T follicular helper cell (primary cell): ENCODE results near the gene CD9.

Experiments used
- DNase-seq: peaks from one replicate; pipeline ENCODE4 v3.0.0-alpha.2; 2020; ENCODE audit warnings: low read depth

The CD9 gene

DNA sequence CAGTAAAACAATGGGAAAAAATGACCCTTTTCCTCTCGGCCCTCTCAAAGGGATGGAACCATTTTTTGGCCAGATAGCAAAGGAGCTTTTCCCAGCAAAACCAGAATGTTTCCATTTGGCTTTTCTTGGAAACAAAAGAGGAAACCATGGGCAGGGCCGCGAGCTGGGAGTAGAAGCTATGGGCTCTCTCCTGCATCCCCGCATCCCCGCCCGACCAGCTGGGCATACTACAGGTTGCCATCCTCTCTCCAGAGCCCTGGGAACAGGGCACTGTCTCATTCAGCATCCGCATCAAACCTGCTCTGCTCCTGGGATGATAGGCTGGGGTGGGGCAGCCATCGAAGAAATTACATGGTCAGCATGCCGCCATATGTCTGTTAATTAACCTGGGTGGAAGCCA, 20.9 kb downstream of the CD9 start:
- no peak for DNase-seq

DNA sequence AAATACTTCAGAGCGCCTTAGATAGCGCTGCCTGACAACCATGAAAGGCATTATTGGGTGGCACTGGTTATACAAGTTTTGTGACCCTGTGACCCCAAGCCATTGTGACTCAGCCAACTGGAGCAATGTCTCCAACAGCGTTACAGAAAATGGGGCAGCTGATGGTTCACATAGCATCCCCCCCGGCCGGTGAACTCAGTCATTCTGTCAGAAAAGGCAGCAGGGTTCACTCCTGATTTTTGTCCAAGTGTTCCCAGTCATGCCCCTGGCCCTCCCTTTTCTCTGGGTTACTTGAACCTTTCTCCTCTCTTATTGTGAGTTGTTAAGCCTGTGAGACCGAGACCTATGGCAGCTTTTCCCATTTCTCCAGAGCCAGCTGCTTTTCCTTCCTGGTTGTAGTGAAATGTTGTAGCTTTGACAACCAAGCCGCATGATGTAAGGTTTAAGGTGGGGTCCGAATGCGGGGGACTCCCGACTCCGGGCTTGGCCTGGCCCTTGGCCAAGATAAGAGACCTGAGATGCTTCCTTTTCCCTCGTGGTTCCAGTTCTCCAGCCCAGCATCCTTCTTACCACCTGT, 22.0 kb downstream of the CD9 start:
- no peak for DNase-seq

DNA sequence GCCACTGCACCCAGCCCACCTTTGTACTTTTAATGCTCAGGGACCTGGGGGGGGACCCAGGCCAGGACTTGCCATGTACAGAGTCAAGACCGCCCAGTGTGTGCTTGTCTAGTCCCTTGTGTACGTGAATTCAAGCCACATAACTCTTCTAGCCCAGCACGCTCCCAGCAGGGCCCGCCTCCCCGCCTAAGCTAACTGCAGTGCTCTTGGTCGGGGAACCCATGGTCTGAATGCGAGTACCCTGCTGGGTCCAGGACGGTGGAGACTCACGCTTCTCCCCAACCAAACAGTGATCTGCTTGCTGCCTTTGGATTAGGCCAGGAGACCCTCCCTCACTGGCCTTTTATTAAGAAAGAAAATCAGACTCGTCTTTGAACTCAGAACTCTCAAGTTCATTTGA, 23.3 kb downstream of the CD9 start:
- no peak for DNase-seq

DNA sequence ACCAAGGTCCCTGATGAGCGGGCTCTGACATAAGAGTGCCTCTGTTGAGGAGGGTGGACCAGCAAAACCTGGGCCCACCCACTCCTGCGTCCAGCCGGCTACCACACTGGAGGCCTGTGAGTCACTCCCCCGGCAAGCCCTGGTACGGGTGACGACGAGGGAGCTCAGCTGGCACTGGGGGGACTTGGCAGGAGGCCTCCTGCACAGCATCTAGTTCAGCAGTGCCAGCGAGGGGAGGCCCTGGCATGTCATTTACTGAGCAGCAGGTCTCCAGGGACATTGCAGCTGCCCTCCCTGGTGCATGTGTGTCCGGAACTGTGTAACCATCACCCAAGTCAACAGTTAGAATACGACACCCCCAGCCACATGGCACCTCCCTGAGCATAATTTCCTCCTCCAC, 24.4 kb downstream of the CD9 start:
- DNase-seq: no peak

DNA sequence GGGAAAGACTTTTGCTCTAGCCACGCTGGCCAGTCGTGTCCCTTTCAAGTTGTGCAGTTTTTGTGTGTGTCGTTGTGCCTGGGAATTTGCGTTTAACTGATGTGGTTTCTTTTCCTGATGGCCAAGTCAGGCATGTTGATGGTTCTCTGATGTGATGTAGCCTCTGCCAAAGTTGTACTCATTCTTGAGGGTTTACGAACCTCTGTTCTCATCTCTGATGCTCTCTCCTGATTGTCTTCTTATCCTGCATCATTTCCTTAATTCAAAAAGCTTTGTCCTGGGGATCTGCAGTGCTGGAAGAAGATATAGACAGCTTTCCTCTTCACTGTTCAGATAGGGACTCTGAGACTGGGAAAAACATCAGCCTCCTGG, 25.4 kb downstream of the CD9 start:
- DNase-seq: no peak

DNA sequence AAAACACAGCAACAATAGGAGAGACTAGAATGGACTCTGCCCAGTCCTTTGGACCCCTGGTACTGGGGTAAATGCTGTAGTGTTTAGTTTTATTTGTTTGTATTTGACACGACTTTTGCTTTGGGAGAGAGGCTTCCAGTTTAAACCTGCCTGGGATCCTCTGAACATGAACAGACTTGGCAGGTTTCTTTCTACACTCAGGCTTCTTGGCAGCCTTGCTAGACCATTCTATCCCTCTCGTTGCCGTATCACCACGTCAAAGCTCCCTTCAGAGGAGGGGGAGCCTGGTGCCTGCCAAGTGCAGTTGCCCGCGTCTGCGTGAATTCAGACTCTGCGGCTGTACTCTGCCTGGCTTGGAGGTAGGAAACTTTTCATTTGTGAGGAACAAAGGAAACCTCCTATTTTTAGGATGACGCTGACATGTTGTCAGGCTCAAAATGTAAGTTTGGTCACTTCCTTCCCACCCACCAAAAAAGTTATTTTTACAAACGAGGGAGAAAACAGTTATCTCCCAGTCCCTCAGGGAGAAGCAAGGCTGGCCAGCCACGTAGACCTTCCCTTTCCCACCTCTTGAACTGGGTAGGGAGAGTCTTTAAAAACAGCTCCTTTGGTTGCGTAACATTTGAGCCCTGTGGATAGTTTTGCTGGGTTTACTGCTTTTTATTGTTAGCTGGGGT, 25.9 kb downstream of the CD9 start:
- no peak for DNase-seq

DNA sequence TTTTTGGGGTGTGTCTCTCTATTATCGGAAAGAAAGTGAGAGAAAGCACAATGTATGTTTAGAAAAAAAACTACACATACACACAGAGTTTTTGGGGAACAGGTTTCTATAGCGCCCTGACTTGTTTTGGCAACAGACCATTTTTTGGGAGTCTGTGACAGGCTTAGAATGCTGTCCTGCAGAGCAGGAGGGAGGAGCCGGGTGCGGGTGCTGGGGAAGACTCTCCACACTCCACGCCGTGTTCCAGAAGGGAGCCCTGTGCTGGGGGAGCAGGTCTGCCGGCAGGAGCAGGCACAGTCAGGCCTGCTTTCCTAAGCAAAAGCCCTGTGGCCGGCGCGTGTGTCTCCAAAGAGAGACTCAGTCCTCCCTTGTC, 26.5 kb downstream of the CD9 start:
- DNase-seq: no peak

DNA sequence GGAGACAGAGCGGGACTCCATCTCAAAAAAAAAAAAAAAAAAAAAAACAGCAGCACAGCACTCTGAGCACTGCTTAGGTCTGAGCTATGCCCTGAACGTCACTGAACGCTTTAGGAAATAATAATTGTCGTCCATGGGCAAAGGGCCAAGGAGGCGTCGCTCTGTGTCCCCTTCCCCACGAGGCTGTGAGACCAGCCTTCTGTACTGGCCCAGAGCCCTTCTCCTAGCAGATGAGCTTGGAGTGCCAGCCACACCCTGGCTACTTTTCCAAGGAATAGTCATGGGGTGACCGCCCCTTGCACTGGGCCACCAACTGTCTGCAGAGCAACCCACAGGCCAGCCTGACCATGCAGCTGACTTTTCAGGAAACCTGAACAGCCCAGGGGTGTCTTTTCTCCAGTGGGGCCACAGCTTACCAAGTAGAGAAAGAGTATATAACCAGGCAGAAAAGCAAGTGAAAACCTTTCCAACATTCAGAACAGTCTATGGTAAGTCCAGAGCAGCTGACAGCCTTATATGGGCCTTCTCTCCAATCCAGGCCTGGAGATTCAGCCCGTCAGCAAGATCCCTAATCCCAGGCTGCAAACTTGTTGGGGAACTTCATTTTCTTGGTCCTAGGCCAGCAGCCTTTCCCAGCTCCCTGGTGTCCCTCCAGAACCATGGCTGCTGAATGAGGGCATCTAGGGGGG, 28.5 kb downstream of the CD9 start:
- no peak for DNase-seq

DNA sequence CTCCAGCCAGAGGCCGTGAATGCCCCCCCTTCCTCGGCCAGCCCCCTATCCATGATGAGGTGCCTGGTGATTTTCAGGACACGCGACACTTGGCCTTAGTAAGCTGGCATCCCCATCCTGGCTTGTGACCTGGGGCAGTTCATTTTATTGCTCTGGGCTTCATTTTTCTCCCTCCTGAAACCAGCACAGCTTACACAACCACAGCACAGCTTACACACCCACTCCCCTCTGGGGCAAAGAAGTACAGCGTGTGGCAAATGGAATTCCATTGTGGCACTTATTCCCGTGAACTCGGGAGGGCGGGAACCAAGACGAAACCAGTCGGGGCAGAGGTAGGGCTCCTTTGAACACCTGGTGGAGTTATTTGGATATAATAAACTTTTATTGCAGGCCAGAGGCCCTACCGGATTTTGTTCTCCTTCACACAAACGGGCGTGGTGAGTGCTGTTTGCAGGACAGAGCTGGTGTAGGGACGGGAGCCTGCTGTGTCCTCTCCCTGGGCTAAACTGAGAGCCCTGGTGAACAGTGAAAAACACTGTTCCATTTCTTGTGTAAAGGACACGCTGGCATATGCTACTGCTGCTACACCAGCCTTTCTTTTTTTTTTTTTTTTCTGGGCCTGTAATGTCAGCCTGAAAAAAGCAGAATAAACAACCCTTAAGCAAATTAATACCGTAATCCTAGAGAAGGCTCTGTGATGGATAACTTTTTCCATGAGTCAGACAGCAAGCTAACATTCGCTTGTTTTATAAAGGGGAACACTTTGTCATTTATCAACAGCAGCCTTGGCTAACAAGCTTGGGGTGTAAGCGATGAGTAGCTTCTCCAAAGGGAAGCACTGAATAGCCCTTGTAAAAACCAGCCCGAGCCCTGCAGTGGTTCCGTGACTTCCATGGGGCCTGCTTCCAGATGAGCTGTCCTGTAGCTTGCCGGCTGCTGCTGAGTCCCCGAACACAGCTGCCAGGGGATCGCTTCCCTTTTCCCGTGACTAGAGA, 29.3 kb downstream of the CD9 start:
- DNase-seq: no peak

DNA sequence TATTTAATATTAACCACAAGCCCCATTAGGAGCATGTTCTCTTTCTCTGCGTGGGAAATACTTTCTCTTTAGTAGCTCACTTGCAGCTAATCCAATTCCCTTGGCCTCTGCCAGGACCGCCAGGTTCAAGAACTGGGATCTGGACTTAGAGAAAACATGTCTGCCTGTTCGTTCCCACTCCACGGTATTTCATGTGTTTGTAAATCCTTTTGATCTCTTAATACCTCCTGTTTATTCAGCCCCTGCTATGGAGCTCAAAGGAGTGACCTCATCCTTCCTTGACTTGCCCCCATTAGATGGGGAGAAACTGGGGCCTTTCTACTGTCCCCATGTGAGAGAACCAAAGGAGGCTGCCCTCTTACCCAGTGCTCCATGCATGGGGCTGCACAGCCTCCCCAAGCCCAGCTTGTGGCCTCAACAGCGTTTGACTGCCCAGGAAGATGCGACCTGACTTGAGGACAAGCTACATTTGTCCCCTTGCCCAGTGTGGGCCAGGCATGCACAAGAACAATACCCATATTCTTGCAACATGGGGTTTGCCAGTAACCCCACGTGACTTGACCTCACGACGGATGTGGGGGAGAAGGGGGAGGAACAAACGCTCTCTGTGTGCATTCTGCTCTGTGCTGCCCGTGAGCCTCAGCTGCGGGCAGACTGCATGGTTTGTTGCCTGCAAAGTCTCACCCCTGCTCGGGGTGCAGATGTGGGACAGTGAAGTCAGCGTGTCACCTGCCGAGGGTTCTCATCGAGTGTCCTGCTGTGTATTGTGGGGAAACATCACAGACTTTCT, 30.3 kb downstream of the CD9 start:
- peak; percentile 51 for DNase-seq

DNA sequence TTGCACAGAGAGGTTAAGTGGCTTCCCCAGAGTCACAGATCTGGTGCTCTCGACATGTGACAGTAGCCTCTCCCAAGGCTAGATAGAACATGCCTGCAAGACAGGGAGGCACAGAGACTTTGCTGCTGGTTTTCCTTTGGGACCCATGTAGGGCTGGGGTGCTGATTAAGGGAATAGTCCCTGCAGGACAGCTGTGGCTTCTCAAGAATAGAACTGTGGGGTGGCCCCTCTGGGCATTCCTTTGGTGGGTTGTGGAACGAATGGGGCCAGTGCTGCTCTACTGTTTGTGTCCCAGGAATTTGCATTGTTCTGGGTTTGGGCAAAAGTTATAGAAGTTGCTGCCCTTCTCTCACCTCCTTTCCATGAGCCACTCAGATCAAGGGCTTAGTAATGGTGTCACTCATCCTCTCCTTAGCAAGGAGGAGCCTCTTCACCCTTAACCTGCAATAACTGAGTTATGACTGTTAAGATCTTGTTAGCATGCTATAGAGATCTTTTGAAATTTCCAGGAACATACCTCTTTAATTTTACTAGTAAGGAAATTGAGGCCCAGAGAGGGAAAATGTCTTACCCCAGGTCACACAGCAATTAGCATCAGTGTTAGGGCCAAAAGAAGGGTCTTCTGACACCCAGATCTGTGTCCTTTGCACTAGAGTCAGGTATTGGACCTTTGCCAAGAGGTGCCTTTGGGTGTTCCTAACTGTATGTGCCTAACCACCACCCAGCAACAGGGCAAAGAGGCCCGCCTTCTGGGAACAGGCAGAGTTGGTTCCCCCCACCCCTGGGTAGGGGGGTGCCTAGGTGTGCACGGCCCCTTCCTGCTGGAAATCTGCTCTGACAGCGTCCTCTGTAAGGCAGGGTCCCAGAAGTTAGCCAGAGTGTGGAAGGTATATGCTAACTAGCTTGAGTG, 31.4 kb downstream of the CD9 start:
- DNase-seq: no peak

DNA sequence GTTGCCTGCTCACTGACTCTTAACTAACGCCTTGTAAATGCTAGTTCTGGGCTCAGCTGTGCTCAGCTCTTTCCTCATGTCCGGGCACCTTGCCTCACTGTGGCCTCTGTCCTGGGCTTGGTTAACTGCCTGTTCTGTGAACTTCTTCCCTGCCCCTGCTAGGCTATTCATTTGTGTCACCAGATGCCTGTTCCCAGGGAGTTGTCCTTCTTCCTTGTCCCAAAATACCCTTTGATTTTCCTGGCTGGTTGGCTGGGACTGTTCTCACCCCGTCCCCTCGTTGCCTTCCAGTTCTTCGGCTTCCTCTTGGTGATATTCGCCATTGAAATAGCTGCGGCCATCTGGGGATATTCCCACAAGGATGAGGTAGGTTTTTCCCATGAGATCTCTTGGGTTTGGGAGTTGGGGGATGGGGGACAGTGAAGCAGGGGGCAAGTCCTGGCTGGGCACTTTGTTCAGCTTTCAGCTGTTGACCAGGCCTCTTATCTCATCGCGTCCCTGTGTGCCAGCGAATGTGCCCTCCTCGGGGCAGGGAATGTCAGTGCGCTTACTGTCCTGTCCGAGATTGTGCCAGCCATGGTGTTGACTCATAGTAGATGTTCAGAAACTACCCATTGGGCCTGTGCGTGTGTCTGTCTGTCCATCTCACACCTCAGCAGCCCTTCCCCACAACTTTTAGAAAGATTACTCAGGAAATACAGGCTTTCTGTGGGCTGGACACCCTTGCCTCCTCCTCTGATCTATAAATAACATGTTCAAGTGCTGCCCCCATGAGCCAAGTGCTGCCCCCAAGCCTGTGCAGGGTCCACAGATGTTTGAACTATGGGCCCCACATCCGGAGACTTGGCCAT, 33.1 kb downstream of the CD9 start:
- DNase-seq: no peak

DNA sequence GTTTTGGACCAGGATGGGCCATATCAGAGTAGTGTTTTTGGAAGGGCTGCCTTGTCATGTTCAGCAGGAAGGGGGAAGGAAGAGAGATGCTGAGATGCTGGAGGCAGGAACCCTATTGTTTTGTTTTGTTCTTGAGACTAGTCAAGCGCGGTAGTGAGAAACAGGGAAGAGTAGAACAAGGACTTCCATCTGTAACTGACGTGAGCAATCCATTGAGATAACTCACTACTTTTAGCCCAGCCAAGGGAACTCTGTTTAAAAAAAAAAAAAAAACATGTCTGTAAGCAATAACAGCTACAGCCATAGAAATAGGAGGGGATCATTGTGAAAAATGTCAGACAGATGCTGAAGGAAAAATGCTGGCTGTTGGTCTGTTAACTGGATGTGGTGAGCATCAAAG, 34.0 kb downstream of the CD9 start:
- no peak for DNase-seq

DNA sequence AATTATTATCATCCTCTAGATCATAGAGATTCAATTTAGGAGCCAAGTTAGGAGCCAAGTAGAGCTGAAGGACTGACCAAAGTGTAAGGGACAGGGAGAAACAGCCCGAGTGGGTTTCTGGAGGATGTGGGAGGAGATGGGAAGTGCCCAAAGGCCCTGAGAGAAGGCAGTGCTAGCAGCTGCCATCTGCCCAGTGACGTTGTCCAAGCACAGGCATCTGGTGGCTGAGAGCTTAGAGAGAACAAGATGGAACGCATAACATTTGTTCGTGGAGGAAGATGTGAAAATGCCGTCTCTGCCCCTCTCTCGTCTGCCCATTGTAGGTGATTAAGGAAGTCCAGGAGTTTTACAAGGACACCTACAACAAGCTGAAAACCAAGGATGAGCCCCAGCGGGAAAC, 34.7 kb downstream of the CD9 start:
- no peak for DNase-seq

DNA sequence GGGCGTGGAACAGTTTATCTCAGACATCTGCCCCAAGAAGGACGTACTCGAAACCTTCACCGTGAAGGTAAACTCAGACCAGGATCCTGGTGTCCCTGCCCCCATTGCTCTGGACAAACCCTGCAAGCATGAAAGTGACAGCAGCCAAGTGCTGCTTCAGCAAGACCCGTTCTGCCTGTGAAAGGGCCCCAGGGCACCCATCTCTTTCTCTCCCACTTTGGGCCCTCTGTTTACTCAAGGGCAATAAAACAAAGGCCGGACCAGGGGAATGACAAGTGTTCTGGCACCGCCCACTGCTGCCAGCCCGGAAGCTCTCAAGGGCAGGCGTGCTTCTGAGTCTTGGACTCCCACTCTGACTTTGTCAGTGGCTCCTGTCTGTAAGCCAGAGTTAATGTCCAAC, 35.3 kb downstream of the CD9 start:
- DNase-seq: no peak

DNA sequence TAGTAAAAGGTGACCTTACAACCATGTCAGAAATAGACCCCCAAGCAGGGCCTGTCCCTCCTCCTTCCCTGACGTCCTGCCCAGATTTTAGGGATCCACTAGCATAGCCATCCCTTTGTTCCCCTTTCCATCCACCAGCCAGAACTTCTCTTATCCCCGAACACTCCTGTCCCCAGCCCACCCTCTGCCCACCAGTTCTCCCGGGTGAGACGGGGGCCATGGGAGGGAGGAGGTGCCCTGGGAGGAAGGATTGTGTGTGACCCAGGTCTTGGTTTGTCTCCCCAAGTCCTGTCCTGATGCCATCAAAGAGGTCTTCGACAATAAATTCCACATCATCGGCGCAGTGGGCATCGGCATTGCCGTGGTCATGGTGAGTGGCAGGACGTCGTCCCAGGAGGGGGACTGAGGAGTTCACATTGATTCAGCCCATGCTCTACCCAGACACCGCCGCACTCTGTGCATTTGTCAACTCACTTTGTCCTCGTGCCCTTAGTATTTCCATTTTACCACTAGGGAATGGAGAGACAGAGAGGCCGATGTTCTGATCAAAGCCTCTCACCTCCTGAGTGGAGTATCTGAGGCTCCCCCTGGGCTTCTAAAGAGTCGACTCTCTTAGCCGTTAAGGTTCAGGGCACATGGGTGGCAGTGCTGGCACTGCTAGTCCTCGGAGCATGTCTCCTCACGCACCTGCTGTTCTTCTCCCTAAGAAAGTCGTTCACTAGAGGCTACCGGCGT, 35.9 kb downstream of the CD9 start:
- no peak for DNase-seq

DNA sequence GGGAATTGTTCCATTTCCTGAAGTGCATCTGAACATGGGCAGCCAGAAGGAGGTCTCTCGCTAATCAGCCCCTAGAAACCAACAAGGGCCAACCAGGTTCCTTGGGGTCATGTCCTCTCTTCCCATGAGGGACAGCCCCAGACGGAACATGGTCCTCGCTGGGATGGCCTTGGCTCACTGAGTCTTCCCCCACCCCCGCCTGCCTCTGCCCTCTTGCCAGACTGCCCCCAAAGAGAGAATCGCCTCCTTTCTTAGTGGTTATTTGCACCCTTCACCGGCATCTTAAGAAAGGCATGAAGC, 36.4 kb downstream of the CD9 start:
- no peak for DNase-seq

DNA sequence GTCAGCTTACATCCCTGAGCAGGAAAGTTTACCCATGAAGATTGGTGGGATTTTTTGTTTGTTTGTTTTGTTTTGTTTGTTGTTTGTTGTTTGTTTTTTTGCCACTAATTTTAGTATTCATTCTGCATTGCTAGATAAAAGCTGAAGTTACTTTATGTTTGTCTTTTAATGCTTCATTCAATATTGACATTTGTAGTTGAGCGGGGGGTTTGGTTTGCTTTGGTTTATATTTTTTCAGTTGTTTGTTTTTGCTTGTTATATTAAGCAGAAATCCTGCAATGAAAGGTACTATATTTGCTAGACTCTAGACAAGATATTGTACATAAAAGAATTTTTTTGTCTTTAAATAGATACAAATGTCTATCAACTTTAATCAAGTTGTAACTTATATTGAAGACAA, 37.6 kb downstream of the CD9 start:
- no peak for DNase-seq

DNA sequence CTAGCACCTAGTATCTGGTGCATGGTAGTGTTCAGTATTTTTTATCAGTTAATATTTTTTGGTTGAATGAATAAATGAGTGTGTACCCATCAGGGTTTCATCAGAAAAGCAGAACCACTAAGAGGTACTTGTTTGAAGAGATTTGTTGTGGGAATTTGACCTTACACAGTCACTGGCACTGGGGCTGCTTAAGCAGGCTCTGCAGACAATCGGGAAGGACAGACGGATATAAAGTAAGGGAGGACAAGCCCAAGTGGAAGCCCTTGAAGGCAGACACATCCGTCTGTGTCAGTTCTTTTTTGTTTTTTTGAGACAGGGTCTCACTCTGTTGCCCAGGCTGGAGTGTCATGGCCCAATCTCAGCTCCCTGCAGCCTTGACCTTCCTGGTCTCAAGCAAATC, 38.7 kb downstream of the CD9 start:
- DNase-seq: no peak
